ENCODE measurements around the gene LAMA2.

GRCh38 chr6:129434091-129434490 is 551.2 kb downstream of the LAMA2 start:
- TF ChIP-seq EZH2 (IDR thresholded peaks at IDR 0.05; ENCODE audit: low read length, missing control alignments): no peak
- TF ChIP-seq, protein P1, sequence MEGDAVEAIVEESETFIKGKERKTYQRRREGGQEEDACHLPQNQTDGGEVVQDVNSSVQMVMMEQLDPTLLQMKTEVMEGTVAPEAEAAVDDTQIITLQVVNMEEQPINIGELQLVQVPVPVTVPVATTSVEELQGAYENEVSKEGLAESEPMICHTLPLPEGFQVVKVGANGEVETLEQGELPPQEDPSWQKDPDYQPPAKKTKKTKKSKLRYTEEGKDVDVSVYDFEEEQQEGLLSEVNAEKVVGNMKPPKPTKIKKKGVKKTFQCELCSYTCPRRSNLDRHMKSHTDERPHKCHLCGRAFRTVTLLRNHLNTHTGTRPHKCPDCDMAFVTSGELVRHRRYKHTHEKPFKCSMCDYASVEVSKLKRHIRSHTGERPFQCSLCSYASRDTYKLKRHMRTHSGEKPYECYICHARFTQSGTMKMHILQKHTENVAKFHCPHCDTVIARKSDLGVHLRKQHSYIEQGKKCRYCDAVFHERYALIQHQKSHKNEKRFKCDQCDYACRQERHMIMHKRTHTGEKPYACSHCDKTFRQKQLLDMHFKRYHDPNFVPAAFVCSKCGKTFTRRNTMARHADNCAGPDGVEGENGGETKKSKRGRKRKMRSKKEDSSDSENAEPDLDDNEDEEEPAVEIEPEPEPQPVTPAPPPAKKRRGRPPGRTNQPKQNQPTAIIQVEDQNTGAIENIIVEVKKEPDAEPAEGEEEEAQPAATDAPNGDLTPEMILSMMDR (conservative IDR thresholded peaks at IDR 0.05 in 1 of 2, IDR thresholded peaks at IDR 0.05 in 1 of 2; ENCODE audit: low read depth in 1 of 2, low read length in 2 of 2): no peak

Measured in fibroblast of lung (primary cell).